HEK293 (cell line): ENCODE results near the gene HARBI1.

ENCODE experiments used
- CTCF ChIA-PET: fragments of 350-600 bp; formaldehyde crosslinking; extraction: SDS; loops from one replicate; lab custom pipeline; 2021; ENCODE audit warnings: antibody characterized with exemption; lab: Yijun Ruan, JAX
- POLR2A ChIA-PET: fragments of 300-600 bp; formaldehyde crosslinking; extraction: SDS; loops from one replicate; lab custom pipeline; 2020; ENCODE audit warnings: antibody characterized with exemption, inconsistent platforms; lab: Yijun Ruan, JAX
- H3K27ac ChIP-seq: fragments of 200-500 bp; sonication (Bioruptor generic); 2 replicates; pipeline ENCODE4 v1.5.1; 2014; ENCODE audit warnings: low read depth, low read length, control low read depth, inconsistent platforms; ENCODE audit errors: extremely low read depth
- H3K36me3 ChIP-seq, 2 experiments: fragments of 200-500 bp in 1 of 2; sonication (Bioruptor generic) in 1 of 2; 1 replicate in 1 of 2; 2 replicates in 1 of 2; pipeline ENCODE4 v1.5.1; 2014 to 2017; ENCODE audit warnings: inconsistent platforms in 2 of 2, low read length in 2 of 2; ENCODE audit not compliant: control insufficient read depth in 2 of 2, insufficient read depth in 1 of 2
- H3K4me1 ChIP-seq: fragments of 200-500 bp; sonication (Bioruptor generic); 2 replicates; pipeline ENCODE4 v1.5.1; 2014; ENCODE audit warnings: mild to moderate bottlenecking, low read length, inconsistent platforms; ENCODE audit not compliant: control insufficient read depth, insufficient read depth
- H3K4me3 ChIP-seq: 2 replicates; pipeline ENCODE4 v1.5.1; 2011; ENCODE audit warnings: low read depth, mild to moderate bottlenecking, control low read depth, low read length, moderate library complexity
- H3K9me3 ChIP-seq: fragments of 200-500 bp; sonication (Bioruptor generic); 2 replicates; pipeline ENCODE4 v1.5.1; 2014; ENCODE audit warnings: low read depth, low read length, inconsistent platforms; ENCODE audit not compliant: control insufficient read depth, insufficient read depth
- ATF2 ChIP-seq: fragments of 450-650 bp; formaldehyde crosslinking; IDR thresholded peaks from 2 replicates; pipeline ENCODE4 v1.5.1; 2016; ENCODE audit warnings: missing biosample characterization, missing genetic modification characterization, low read depth
- BCL11B ChIP-seq: fragments of 450-650 bp; formaldehyde crosslinking; IDR thresholded peaks from 2 replicates; pipeline ENCODE4 v1.5.1; 2016; ENCODE audit warnings: low read depth, missing biosample characterization, missing genetic modification characterization
- KLF10 ChIP-seq: fragments of 450-650 bp; IDR thresholded peaks from 2 replicates; pipeline ENCODE4 v1.5.1; 2018; ENCODE audit warnings: missing biosample characterization, mild to moderate bottlenecking, missing genetic modification characterization
- PRDM1 ChIP-seq: fragments of 450-650 bp; formaldehyde crosslinking; IDR thresholded peaks from 2 replicates; pipeline ENCODE4; 2016; ENCODE audit warnings: missing biosample characterization, missing genetic modification characterization
- PRDM10 ChIP-seq: fragments of 450-650 bp; formaldehyde crosslinking; IDR thresholded peaks from 2 replicates; pipeline ENCODE4 v1.5.1; 2016; ENCODE audit warnings: missing biosample characterization, missing genetic modification characterization
- PRDM6 ChIP-seq: fragments of 450-650 bp; formaldehyde crosslinking; IDR thresholded peaks from 2 replicates; pipeline ENCODE4 v1.5.1; 2017; ENCODE audit warnings: missing biosample characterization, missing genetic modification characterization
- SP3 ChIP-seq: fragments of 450-650 bp; formaldehyde crosslinking; IDR thresholded peaks from 2 replicates; pipeline ENCODE4 v1.5.1; 2016; ENCODE audit warnings: missing biosample characterization, missing genetic modification characterization
- ZFP37 ChIP-seq: fragments of 450-650 bp; formaldehyde crosslinking; IDR thresholded peaks from 2 replicates; pipeline ENCODE4 v1.5.1; 2016; ENCODE audit warnings: missing biosample characterization, missing genetic modification characterization
- ZFP41 ChIP-seq: fragments of 450-650 bp; formaldehyde crosslinking; IDR thresholded peaks from 2 replicates; pipeline ENCODE4 v1.5.1; 2016; ENCODE audit warnings: missing biosample characterization, missing genetic modification characterization, borderline replicate concordance
- ZNF214 ChIP-seq: fragments of 450-650 bp; formaldehyde crosslinking; IDR thresholded peaks from 2 replicates; pipeline ENCODE4 v1.5.1; 2017; ENCODE audit warnings: missing biosample characterization, mild to moderate bottlenecking, missing genetic modification characterization, borderline replicate concordance
- ZNF248 ChIP-seq: fragments of 450-650 bp; formaldehyde crosslinking; IDR thresholded peaks from 2 replicates; pipeline ENCODE4 v1.5.1; 2017; ENCODE audit warnings: missing biosample characterization, missing genetic modification characterization
- ZNF274 ChIP-seq, 2 experiments: fragments of 200-500 bp in 1 of 2; fragments of 450-650 bp in 1 of 2; sonication (Bioruptor generic) in 1 of 2; formaldehyde crosslinking in 1 of 2; IDR thresholded peaks; 2 replicates each; pipeline versions ENCODE4 v1.5.1 to v1.6.1; 2014 to 2016; ENCODE audit warnings: borderline replicate concordance in 1 of 2, inconsistent platforms in 1 of 2, low read length in 1 of 2, missing biosample characterization in 1 of 2, missing genetic modification characterization in 1 of 2
- ZNF335 ChIP-seq: fragments of 450-650 bp; formaldehyde crosslinking; conservative IDR thresholded peaks from 2 replicates; pipeline ENCODE4 v1.5.1; 2016; ENCODE audit warnings: missing biosample characterization, missing genetic modification characterization
- ZNF366 ChIP-seq: fragments of 450-650 bp; formaldehyde crosslinking; conservative IDR thresholded peaks from 2 replicates; pipeline ENCODE4 v1.5.1; 2016; ENCODE audit warnings: missing biosample characterization, missing genetic modification characterization
- ZNF433 ChIP-seq: fragments of 450-650 bp; formaldehyde crosslinking; IDR thresholded peaks from 2 replicates; pipeline ENCODE4 v1.5.1; 2016; ENCODE audit warnings: missing biosample characterization, missing genetic modification characterization, low read depth
- ZNF549 ChIP-seq: fragments of 450-650 bp; IDR thresholded peaks from 2 replicates; pipeline ENCODE4 v1.5.1; 2018; ENCODE audit warnings: missing biosample characterization, missing genetic modification characterization, mild to moderate bottlenecking, inconsistent platforms, moderate library complexity
- ZNF561 ChIP-seq: fragments of 450-650 bp; IDR thresholded peaks from 2 replicates; pipeline ENCODE4 v1.5.1; 2018; ENCODE audit warnings: missing biosample characterization, missing genetic modification characterization, borderline replicate concordance

HARBI1 gene

GRCh38 chr11:46562527-46562926 is 54.5 kb downstream of the HARBI1 start:
- Histone ChIP-seq H3K27ac (no peak overlapping the region), H3K9me3 (no peaks in the 10 kb centered on the region), H3K4me3 (no peak overlapping the region), H3K36me3 (no peaks in the 10 kb centered on the region; a peak in 1 of 3 replicates), H3K4me1 (peaks cover 8% of the 10 kb centered on the region; the same call in 1 of the 2 replicates)
- TF ChIP-seq ZNF561 (no peak), ZNF214 (no peak), ZNF433 (no peak), PRDM10 (tag by site-specific recombination) (peak; percentile 84), KLF10 (tag by site-specific recombination) (no peak), ZNF248 (no peak), SP3 (no peak)
- CTCF ChIA-PET: no interaction called here
- POLR2A ChIA-PET: no interaction called here

GRCh38 chr11:46560300-46560991 is 56.6 kb downstream of the HARBI1 start:
- POLR2A ChIA-PET: interaction anchor here (0.6 to 1.3 kb wide), 2 partner anchors 33 to 42 kb away, joined by 3 to 5 read pairs; partner anchors contain the start of gene AMBRA1
- Histone ChIP-seq H3K4me1 (peaks cover 8% of the 10 kb centered on the region; the same call in 1 of the 2 replicates), H3K9me3 (no peaks in the 10 kb centered on the region), H3K4me3 (no peak overlapping the region), H3K36me3 (no peaks in the 10 kb centered on the region; a peak in 1 of 3 replicates), H3K27ac (no peak overlapping the region)
- CTCF ChIA-PET: interaction anchor here (0.9 to 1.1 kb wide), 3 partner anchors 11 to 48 kb away, joined by 3 to 5 read pairs (median 3); no protein-coding TSS in a partner anchor
- peak; percentile 54; the same call in 1 of the 2 replicates for TF ChIP-seq PRDM1 (tag by site-specific recombination)
- peak; percentile 75; the same call in 1 of the 2 replicates for TF ChIP-seq ZNF549 (tag by site-specific recombination)
- no peak for TF ChIP-seq ZFP41 (tag by site-specific recombination)
- TF ChIP-seq BCL11B (tag by site-specific recombination): no peak
- 0 out of 2 replicates have a peak, but pooled peaks have one; percentile 32 for TF ChIP-seq ZNF335
- peak; percentile 57 for TF ChIP-seq ZNF366
- no peak for TF ChIP-seq ZNF274 (IDR thresholded peaks at IDR 0.05; ENCODE audit: low read length)
- TF ChIP-seq ZNF274 (tag by site-specific recombination; IDR thresholded peaks at IDR 0.05; ENCODE audit: borderline replicate concordance): no peak

- ChIA-PET POLR2A (no interaction called here), CTCF (interaction anchor here (0.9 kb wide), 1 partner anchor 22 kb away, joined by 3 read pairs; no protein-coding TSS in a partner anchor)
- TF ChIP-seq ZFP37 (tag by site-specific recombination) (no peak), PRDM6 (tag by site-specific recombination) (0 out of 2 replicates have a peak, but pooled peaks have one; percentile 7), ATF2 (tag by site-specific recombination) (no peak)
- peaks cover 12% of the 10 kb centered on the region; the same call in 1 of the 2 replicates for H3K4me1 ChIP-seq
- H3K9me3 ChIP-seq: no peaks in the 10 kb centered on the region
- no peak overlapping the region for H3K4me3 ChIP-seq
- no peaks in the 10 kb centered on the region; a peak in 1 of 3 replicates for H3K36me3 ChIP-seq
- H3K27ac ChIP-seq: no peak overlapping the region
Observed at GRCh38 chr11:46559815-46560214, 57.2 kb downstream of the HARBI1 start.
